OCI-LY3 (cell line): Measurements from ENCODE around the gene CSRNP3.

Source experiments
- H2AFZ ChIP-seq: fragments of 200-600, 300-600 bp; shearing (Covaris generic); 2 replicates; pipeline ENCODE4 v1.6.0; 2014; ENCODE audit warnings: antibody characterized with exemption, low read depth, low read length
- H3K27ac ChIP-seq: fragments of 200-600, 300-600 bp; sonication (generic); 2 replicates; pipeline ENCODE4 v1.5.1; 2014; ENCODE audit warnings: mild to moderate bottlenecking, low read length, moderate library complexity, mixed read lengths
- H3K27me3 ChIP-seq: fragments of 200-600, 300-600 bp; sonication (generic); 2 replicates; pipeline ENCODE4 v1.6.1; 2014; ENCODE audit warnings: low read depth, low read length, mixed read lengths
- H3K36me3 ChIP-seq: fragments of 200-600, 300-600 bp; sonication (generic); replicated peaks from 2 replicates; pipeline ENCODE3; 2014; ENCODE audit warnings: low read depth, low read length, mixed read lengths
- H3K4me1 ChIP-seq: fragments of 300-600, 200-600 bp; sonication (generic); 2 replicates; pipeline ENCODE4 v1.6.1; 2014; ENCODE audit warnings: low read length, mixed read lengths
- H3K4me2 ChIP-seq: fragments of 200-600, 300-600 bp; sonication (generic); 2 replicates; pipeline ENCODE4 v1.6.1; 2014; ENCODE audit warnings: low read length, mixed read lengths
- H3K4me3 ChIP-seq: fragments of 300-600, 200-600 bp; sonication (generic); 2 replicates; pipeline ENCODE4 v1.5.1; 2014; ENCODE audit warnings: antibody characterized with exemption, mild to moderate bottlenecking, low read length, moderate library complexity
- H3K79me2 ChIP-seq: fragments of 300-600, 200-600 bp; shearing (Covaris generic); 2 replicates; pipeline ENCODE4 v1.6.1; 2014; ENCODE audit warnings: mild to moderate bottlenecking, low read length, mixed read lengths
- H3K9ac ChIP-seq: fragments of 300-600, 200-600 bp; shearing (Covaris generic); 2 replicates; pipeline ENCODE4 v1.6.0; 2014; ENCODE audit warnings: mild to moderate bottlenecking, low read length, moderate library complexity
- H3K9me3 ChIP-seq: fragments of 200-600, 300-600 bp; shearing (Covaris generic); 2 replicates; pipeline ENCODE4 v1.6.1; 2014; ENCODE audit warnings: low read length, mixed read lengths; ENCODE audit not compliant: insufficient read depth
- H4K20me1 ChIP-seq: fragments of 200-600, 300-600 bp; sonication (generic); 2 replicates; pipeline ENCODE4 v1.6.1; 2016; ENCODE audit warnings: low read length, mixed read lengths; ENCODE audit not compliant: insufficient read depth
- CTCF ChIP-seq: fragments of 200-600, 300-600 bp; sonication (generic); IDR thresholded peaks from 2 replicates; pipeline ENCODE4 v1.5.1; 2014; ENCODE audit warnings: antibody characterized with exemption, low read length, low read depth
- EZH2phosphoT487 ChIP-seq: fragments of 200-600 bp; shearing (Covaris generic); IDR thresholded peaks from 2 replicates; pipeline ENCODE4 v1.6.1; 2018; ENCODE audit warnings: antibody characterized with exemption, mixed run types, low read depth

CSRNP3 gene

GRCh38 chr2:165640247-165640929 lies 170.9 kb downstream of the CSRNP3 start:
- no peak overlapping the region for H3K4me2 ChIP-seq
- H3K9me3 ChIP-seq, result no peaks in the 10 kb centered on the region
- H3K79me2 ChIP-seq, result no peaks in the 10 kb centered on the region
- TF ChIP-seq CTCF (no peak), EZH2phosphoT487 (no peak)
- no peak overlapping the region for H3K27ac ChIP-seq
- H3K4me1 ChIP-seq, result no peaks in the 10 kb centered on the region
- no peaks in the 10 kb centered on the region for H3K36me3 ChIP-seq
- H2AFZ ChIP-seq, result no peak overlapping the region
- H3K27me3 ChIP-seq, result no peaks in the 10 kb centered on the region
- H4K20me1 ChIP-seq, result no peaks in the 10 kb centered on the region
- no peak overlapping the region for H3K9ac ChIP-seq
- no peak overlapping the region for H3K4me3 ChIP-seq

GRCh38 chr2:165645930-165646831 lies 176.7 kb downstream of the CSRNP3 start:
- Histone ChIP-seq H3K4me1 (no peaks in the 10 kb centered on the region), H3K9me3 (no peaks in the 10 kb centered on the region), H3K27ac (no peak overlapping the region), H3K79me2 (no peaks in the 10 kb centered on the region), H3K27me3 (no peaks in the 10 kb centered on the region), H3K9ac (no peak overlapping the region), H2AFZ (no peak overlapping the region), H3K36me3 (no peaks in the 10 kb centered on the region), H4K20me1 (no peaks in the 10 kb centered on the region), H3K4me3 (no peak overlapping the region), H3K4me2 (no peak overlapping the region)
- no peak for TF ChIP-seq EZH2phosphoT487
- TF ChIP-seq CTCF, result no peak

- H3K4me1 ChIP-seq, result no peaks in the 10 kb centered on the region
These were observed 177.9 kb downstream of the CSRNP3 start for GRCh38 chr2:165647409-165647808.

More at GRCh38 chr2:165647409-165647808, 177.9 kb downstream of the CSRNP3 start:
- H3K4me3 ChIP-seq, result no peak overlapping the region
- H3K9ac ChIP-seq, result no peak overlapping the region
- TF ChIP-seq EZH2phosphoT487 (no peak), CTCF (no peak)
- no peak overlapping the region for H2AFZ ChIP-seq
- no peaks in the 10 kb centered on the region for H3K9me3 ChIP-seq
- H3K36me3 ChIP-seq, result no peaks in the 10 kb centered on the region
- H3K27ac ChIP-seq, result no peak overlapping the region
- H4K20me1 ChIP-seq, result no peaks in the 10 kb centered on the region
- H3K27me3 ChIP-seq, result no peaks in the 10 kb centered on the region
- H3K79me2 ChIP-seq, result no peaks in the 10 kb centered on the region
- no peak overlapping the region for H3K4me2 ChIP-seq
